ENCODE measurements around the gene DCC.

The DCC gene

DNA sequence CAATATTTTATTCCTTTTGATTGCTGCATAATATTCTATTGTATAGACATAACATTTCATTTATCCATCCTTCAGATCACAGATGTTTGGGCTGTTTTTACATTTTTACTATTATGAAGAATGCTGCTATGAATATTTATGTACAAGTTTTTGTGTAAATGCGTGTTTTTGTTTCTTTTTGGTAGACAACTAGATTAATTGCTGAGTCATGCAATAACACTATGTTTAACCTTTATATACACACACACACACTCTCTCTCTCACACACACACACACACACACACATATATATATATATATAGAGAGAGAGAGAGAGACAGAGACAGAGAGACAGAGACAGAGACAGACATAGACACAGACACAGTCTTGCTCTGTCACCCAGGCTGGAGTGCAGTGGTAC is 926.9 kb downstream of the DCC start:
- FAIRE-seq (no peak), DNase-seq (ENCODE audit: insufficient read length, low spot score) (no peak)
- TF ChIP-seq, protein P1, sequence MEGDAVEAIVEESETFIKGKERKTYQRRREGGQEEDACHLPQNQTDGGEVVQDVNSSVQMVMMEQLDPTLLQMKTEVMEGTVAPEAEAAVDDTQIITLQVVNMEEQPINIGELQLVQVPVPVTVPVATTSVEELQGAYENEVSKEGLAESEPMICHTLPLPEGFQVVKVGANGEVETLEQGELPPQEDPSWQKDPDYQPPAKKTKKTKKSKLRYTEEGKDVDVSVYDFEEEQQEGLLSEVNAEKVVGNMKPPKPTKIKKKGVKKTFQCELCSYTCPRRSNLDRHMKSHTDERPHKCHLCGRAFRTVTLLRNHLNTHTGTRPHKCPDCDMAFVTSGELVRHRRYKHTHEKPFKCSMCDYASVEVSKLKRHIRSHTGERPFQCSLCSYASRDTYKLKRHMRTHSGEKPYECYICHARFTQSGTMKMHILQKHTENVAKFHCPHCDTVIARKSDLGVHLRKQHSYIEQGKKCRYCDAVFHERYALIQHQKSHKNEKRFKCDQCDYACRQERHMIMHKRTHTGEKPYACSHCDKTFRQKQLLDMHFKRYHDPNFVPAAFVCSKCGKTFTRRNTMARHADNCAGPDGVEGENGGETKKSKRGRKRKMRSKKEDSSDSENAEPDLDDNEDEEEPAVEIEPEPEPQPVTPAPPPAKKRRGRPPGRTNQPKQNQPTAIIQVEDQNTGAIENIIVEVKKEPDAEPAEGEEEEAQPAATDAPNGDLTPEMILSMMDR (IDR thresholded peaks at IDR 0.05; ENCODE audit: insufficient read depth, missing control alignments) = no peak

DNA sequence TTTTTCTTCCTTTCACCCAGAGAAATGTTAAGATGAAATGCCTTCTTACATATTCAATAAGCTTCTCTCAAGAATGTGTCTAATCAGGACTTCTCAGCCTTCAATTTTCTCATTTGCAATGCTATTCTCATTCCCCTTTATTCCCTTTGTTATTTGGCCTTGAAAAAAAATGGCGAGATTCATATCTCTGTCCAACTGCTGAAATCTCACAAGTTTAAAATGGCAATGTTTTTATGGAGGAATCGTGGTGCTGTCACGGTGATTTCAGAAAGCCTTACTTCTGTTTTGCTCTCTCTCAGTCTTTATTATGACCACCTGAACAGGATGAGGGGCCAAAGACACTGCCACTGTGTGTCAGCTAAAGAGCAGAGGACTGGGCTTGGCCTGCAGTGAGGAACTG is 928.5 kb downstream of the DCC start:
- TF ChIP-seq, protein P1 (IDR thresholded peaks at IDR 0.05; ENCODE audit: insufficient read depth, missing control alignments) = no peak
- FAIRE-seq (no peak), DNase-seq (ENCODE audit: insufficient read length, low spot score) (no peak)

DNA sequence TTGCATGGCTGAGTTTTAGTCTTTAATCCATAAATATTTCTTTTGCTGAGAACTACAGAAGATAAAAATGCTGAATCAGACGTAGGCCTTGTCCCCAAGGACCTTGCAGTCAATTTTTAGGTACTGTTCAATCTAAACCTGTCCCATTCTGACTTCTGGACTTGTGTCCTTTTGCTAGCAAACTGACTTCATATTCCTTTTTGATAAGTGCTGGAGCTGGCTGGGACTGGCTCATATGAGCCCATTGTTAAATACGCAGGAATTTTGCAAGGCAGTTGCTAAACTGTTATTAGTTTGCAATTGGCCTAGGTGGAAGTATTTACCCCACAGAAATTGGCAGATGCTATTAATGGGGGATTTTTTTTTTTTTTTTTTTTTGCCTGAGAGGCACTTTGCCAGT is 941.4 kb downstream of the DCC start:
- TF ChIP-seq, protein P1 (IDR thresholded peaks at IDR 0.05; ENCODE audit: insufficient read depth, missing control alignments) = no peak
- FAIRE-seq = no peak
- DNase-seq (ENCODE audit: insufficient read length, low spot score) = no peak

DNA sequence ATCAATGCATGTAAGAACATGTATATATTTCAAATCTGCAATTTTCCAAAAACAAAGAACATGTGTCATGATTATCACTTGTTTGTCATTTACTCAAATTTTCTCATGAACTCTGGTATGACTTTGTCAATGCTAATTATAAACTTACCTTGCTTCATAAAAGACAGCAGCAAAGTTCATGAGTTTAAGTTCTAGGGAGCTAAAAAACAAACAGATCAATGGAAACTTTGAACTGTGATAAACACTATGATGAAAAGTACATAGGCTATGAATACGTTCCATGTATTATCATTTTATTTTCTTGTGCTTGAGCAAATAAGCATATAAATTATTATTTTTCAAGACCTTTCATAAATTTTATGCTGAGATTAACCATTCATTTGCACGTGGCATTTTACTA is 943.7 kb downstream of the DCC start:
- FAIRE-seq = no peak
- no peak for DNase-seq (ENCODE audit: insufficient read length, low spot score)
- TF ChIP-seq, protein P1 (IDR thresholded peaks at IDR 0.05; ENCODE audit: insufficient read depth, missing control alignments) = no peak

DNA sequence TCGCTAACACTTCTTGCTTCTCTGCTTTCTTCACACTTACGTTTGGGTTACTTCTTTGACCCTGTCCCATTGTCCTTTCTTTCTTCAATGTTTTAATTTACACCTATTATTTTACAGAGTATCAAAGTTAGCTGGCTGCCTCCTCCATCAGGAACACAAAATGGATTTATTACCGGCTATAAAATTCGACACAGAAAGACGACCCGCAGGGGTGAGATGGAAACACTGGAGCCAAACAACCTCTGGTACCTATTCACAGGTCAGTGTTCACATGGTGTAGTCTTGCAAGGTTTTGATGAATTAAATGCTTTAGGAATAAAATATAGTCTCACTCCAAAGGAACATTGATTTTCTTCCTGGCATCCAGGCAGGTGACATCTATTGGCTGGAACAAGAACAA is 965.5 kb downstream of the DCC start:
- DNase-seq (ENCODE audit: insufficient read length, low spot score) (no peak), FAIRE-seq (no peak)
- TF ChIP-seq, protein P1 (IDR thresholded peaks at IDR 0.05; ENCODE audit: insufficient read depth, missing control alignments) = no peak

DNA sequence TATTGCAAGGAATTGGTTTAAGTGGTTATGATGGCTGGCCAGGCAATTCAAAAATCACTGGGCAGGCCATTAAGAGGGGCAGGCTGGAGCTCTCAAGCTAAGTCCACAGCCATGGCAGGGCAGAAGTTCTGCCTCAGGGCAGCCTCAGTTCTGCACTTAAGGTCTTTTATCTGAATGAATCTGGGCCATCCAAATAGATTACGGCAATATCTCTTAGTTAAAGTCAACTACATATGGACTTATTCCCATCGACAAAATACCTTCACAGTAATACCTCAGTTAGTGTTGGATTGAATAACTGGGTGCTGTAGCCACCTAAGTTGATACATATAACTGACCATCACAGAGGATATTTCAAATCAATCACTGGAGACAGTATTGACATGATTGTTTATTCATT is 979.6 kb downstream of the DCC start:
- TF ChIP-seq, protein P1 (IDR thresholded peaks at IDR 0.05; ENCODE audit: insufficient read depth, missing control alignments) = no peak
- no peak for DNase-seq (ENCODE audit: insufficient read length, low spot score)
- no peak for FAIRE-seq

DNA sequence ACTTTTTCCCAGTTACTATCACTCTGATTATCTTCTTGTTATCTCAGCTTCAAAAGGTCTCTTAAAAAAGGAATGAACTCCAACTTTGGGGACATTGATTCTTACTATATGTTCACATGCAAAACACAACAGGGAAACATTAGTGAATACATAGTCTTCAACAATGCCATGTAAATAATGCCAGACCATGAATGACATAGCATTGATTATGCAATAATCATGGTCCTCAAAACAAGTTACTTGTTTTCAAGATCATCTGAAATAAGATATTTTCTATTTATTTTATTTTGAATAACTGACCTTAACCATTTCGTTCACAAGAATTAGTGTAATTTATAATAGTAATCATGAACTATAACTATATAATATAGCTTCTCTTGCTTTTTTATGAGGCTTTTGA is 982.2 kb downstream of the DCC start:
- no peak for DNase-seq (ENCODE audit: insufficient read length, low spot score)
- FAIRE-seq = peak; percentile 55

More for the DNA sequence above, 982.2 kb downstream of the DCC start:
- TF ChIP-seq, protein P1 (IDR thresholded peaks at IDR 0.05; ENCODE audit: insufficient read depth, missing control alignments) = no peak
